Activated naive CD4-positive, alpha-beta T cell treated with anti-CD3 and anti-CD28 coated beads for 36 hours (primary cell): ENCODE measurements around the gene TMEM39A. TPM values are rescaled to one million over a fixed set of nuclear protein-coding genes. Genes with fewer than 3 reads are reported as not detected.

Source experiments
- CTCF ChIA-PET: fragments of 350-600 bp; sonication (Branson Sonifier 250); formaldehyde crosslinking; loops from one replicate; lab custom pipeline; 2021; ENCODE audit warnings: antibody characterized with exemption; lab: Charles Lee
- DNase-seq: peaks from one replicate; pipeline ENCODE4 v3.0.0-alpha.2; 2020
- H3K27ac Mint-ChIP-seq: one replicate; pipeline ENCODE4 v1.8.0; 2021; ENCODE audit warnings: mild to moderate bottlenecking, mixed read lengths
- H3K27me3 Mint-ChIP-seq: one replicate; pipeline ENCODE4 v1.8.0; 2021; ENCODE audit warnings: low read depth, mixed read lengths
- H3K36me3 Mint-ChIP-seq: one replicate; pipeline ENCODE4 v1.8.0; 2021; ENCODE audit warnings: low read depth, mixed read lengths
- H3K4me1 Mint-ChIP-seq: one replicate; pipeline ENCODE4 v1.8.0; 2021; ENCODE audit warnings: low read depth, mixed read lengths
- H3K4me3 Mint-ChIP-seq: one replicate; pipeline ENCODE4 v1.8.0; 2021; ENCODE audit warnings: mild to moderate bottlenecking, moderate library complexity, mixed read lengths
- H3K9me3 Mint-ChIP-seq: one replicate; pipeline ENCODE4 v1.8.0; 2021; ENCODE audit warnings: mixed read lengths
- intact Hi-C: fragments of 100-400 bp; cut with micrococcal nuclease; formaldehyde crosslinking; loops from one replicate; pipeline ENCODE4 v1.15.1; 2023
- total RNA-seq, 2 experiments: library from RNA; stranded (reverse); gene quantifications; one replicate each; pipeline ENCODE4 v1.2.3, GENCODE V29; 2021

Gene TMEM39A
- 10 to 100 TPM; 21.4 to 26.9 TPM for total RNA-seq

GRCh38 chr3:119463171-119464169 lies at the start of gene TMEM39A:
TSS of gene TMEM39A (minus strand) at chr3:119463615. CDS start at chr3:119462074, 1,541 bp downstream.
- peak; percentile 98 for DNase-seq

GRCh38 chr3:119510690-119511089 lies 47.3 kb upstream of the TMEM39A start:
- Mint-ChIP-seq H3K27ac (no peak overlapping the region), H3K4me3 (no peak overlapping the region), H3K36me3 (peaks cover 52% of the 10 kb centered on the region), H3K9me3 (no peaks in the 10 kb centered on the region), H3K27me3 (no peaks in the 10 kb centered on the region), H3K4me1 (peaks cover 33% of the 10 kb centered on the region)
- CTCF ChIA-PET = no interaction called here
- no peak for DNase-seq
- intact Hi-C loops = no loop called here

More at GRCh38 chr3:119463171-119464169, at the start of gene TMEM39A:
- Mint-ChIP-seq H3K9me3 (no peaks in the 10 kb centered on the region), H3K4me3 (peak within 1 kb of the TSS; percentile 96), H3K36me3 (peaks cover 17% of the 10 kb centered on the region), H3K27ac (peak within 1 kb of the TSS; percentile 90), H3K4me1 (peaks cover 32% of the 10 kb centered on the region), H3K27me3 (no peaks in the 10 kb centered on the region)
- intact Hi-C loops = loop anchor here (1.0 to 10.0 kb wide), 14 partner anchors 35 to 1281 kb away; partner anchors contain the start of genes ADPRH, ARHGAP31, B4GALT4 and CD80
- CTCF ChIA-PET = interaction anchor here (1.2 to 1.5 kb wide), 3 partner anchors 13 to 222 kb away, joined by 3 to 4 read pairs (median 3); no protein-coding TSS in a partner anchor

- peaks cover 50% of the 10 kb centered on the region for H3K36me3 Mint-ChIP-seq
- peaks cover 35% of the 10 kb centered on the region for H3K4me1 Mint-ChIP-seq
- peak overlapping the region; percentile 19 for H3K4me3 Mint-ChIP-seq
- peak; percentile 39 for DNase-seq
- no peaks in the 10 kb centered on the region for H3K9me3 Mint-ChIP-seq
- no peaks in the 10 kb centered on the region for H3K27me3 Mint-ChIP-seq
- peak overlapping the region; percentile 85 for H3K27ac Mint-ChIP-seq
- CTCF ChIA-PET = no interaction called here
- intact Hi-C loops = no loop called here
Observed at GRCh38 chr3:119508172-119508845, 44.9 kb upstream of the TMEM39A start.

GRCh38 chr3:119507404-119507803 lies 44.0 kb upstream of the TMEM39A start:
- CTCF ChIA-PET = no interaction called here
- H3K27me3 Mint-ChIP-seq = no peaks in the 10 kb centered on the region
- H3K36me3 Mint-ChIP-seq = peaks cover 45% of the 10 kb centered on the region
- DNase-seq = no peak
- no peaks in the 10 kb centered on the region for H3K9me3 Mint-ChIP-seq
- H3K27ac Mint-ChIP-seq = peak overlapping the region; percentile 85
- H3K4me1 Mint-ChIP-seq = peaks cover 35% of the 10 kb centered on the region
- intact Hi-C loops = no loop called here
- peak overlapping the region; percentile 70 for H3K4me3 Mint-ChIP-seq

- CTCF ChIA-PET = no interaction called here
- intact Hi-C loops = no loop called here
- peaks cover 45% of the 10 kb centered on the region for H3K36me3 Mint-ChIP-seq
Observed at GRCh38 chr3:119506631-119507030, 43.2 kb upstream of the TMEM39A start.

GRCh38 chr3:119500901-119501300 lies 37.5 kb upstream of the TMEM39A start:
- CTCF ChIA-PET = interaction anchor here (0.5 to 0.6 kb wide), 2 partner anchors 243 to 598 kb away, joined by 3 to 5 read pairs; no protein-coding TSS in a partner anchor
- no peak for DNase-seq
- peak overlapping the region; percentile 49 for H3K4me3 Mint-ChIP-seq
- H3K9me3 Mint-ChIP-seq = no peaks in the 10 kb centered on the region
- H3K27me3 Mint-ChIP-seq = no peaks in the 10 kb centered on the region
- peaks cover 26% of the 10 kb centered on the region for H3K36me3 Mint-ChIP-seq
- H3K4me1 Mint-ChIP-seq = peaks cover 36% of the 10 kb centered on the region
- H3K27ac Mint-ChIP-seq = no peak overlapping the region
- intact Hi-C loops = no loop called here

More at GRCh38 chr3:119506631-119507030, 43.2 kb upstream of the TMEM39A start:
- Mint-ChIP-seq H3K4me3 (peak overlapping the region; percentile 70), H3K27me3 (no peaks in the 10 kb centered on the region), H3K4me1 (peaks cover 37% of the 10 kb centered on the region), H3K9me3 (no peaks in the 10 kb centered on the region), H3K27ac (peak overlapping the region; percentile 85)
- DNase-seq = no peak

- Mint-ChIP-seq H3K36me3 (peaks cover 24% of the 10 kb centered on the region), H3K4me3 (peak overlapping the region; percentile 49), H3K27me3 (no peaks in the 10 kb centered on the region), H3K27ac (no peak overlapping the region), H3K9me3 (no peaks in the 10 kb centered on the region), H3K4me1 (peaks cover 33% of the 10 kb centered on the region)
- intact Hi-C loops = no loop called here
- no peak for DNase-seq
- CTCF ChIA-PET = interaction anchor here (0.6 kb wide), 1 partner anchor 598 kb away, joined by 5 read pairs; no protein-coding TSS in a partner anchor
Observed at GRCh38 chr3:119500265-119500664, 36.9 kb upstream of the TMEM39A start.

GRCh38 chr3:119498186-119499011 lies 35.0 kb upstream of the TMEM39A start, which contains the start of gene TIMMDC1:
TSS of gene TIMMDC1 (plus strand) at chr3:119498547. CDS start at chr3:119498734, 187 bp downstream.
- H3K27ac Mint-ChIP-seq = peak within 1 kb of the TSS; percentile 94
- intact Hi-C loops = loop anchor here (1.0 to 5.0 kb wide), 12 partner anchors 29 to 849 kb away; partner anchors contain the start of genes ARHGAP31, CD80, COX17 and LRRC58

GRCh38 chr3:119497820-119498185 lies 34.4 kb upstream of the TMEM39A start:
- Mint-ChIP-seq H3K9me3 (no peaks in the 10 kb centered on the region), H3K4me3 (peak overlapping the region; percentile 99), H3K27ac (peak overlapping the region; percentile 94), H3K36me3 (peaks cover 13% of the 10 kb centered on the region), H3K27me3 (no peaks in the 10 kb centered on the region), H3K4me1 (peaks cover 41% of the 10 kb centered on the region)
- CTCF ChIA-PET = interaction anchor here (2.7 kb wide), 1 partner anchor 29 kb away, joined by 9 read pairs; the partner anchor contains the start of gene POGLUT1
- intact Hi-C loops = loop anchor here (1.0 to 5.0 kb wide), 12 partner anchors 29 to 849 kb away; partner anchors contain the start of genes ARHGAP31, CD80, COX17 and LRRC58
- DNase-seq = no peak

More at GRCh38 chr3:119498186-119499011, 35.0 kb upstream of the TMEM39A start, which contains the start of gene TIMMDC1:
- DNase-seq = peak; percentile 98
- H3K9me3 Mint-ChIP-seq = no peaks in the 10 kb centered on the region
- CTCF ChIA-PET = interaction anchor here (0.6 to 2.7 kb wide), 3 partner anchors 13 to 182 kb away, joined by 4 to 9 read pairs (median 6); partner anchors contain the start of gene POGLUT1
- peak within 1 kb of the TSS; percentile 99 for H3K4me3 Mint-ChIP-seq
- peaks cover 37% of the 10 kb centered on the region for H3K4me1 Mint-ChIP-seq
- H3K27me3 Mint-ChIP-seq = no peaks in the 10 kb centered on the region
- H3K36me3 Mint-ChIP-seq = peaks cover 13% of the 10 kb centered on the region

GRCh38 chr3:119494597-119494996 lies 31.2 kb upstream of the TMEM39A start:
- intact Hi-C loops = no loop called here
- Mint-ChIP-seq H3K9me3 (no peaks in the 10 kb centered on the region), H3K36me3 (peaks cover 18% of the 10 kb centered on the region), H3K27ac (no peak overlapping the region), H3K4me1 (peaks cover 23% of the 10 kb centered on the region), H3K27me3 (no peaks in the 10 kb centered on the region), H3K4me3 (no peak overlapping the region)
- CTCF ChIA-PET = no interaction called here
- DNase-seq = no peak

- H3K27ac Mint-ChIP-seq = no peak overlapping the region
- intact Hi-C loops = no loop called here
- no peak overlapping the region for H3K4me3 Mint-ChIP-seq
- H3K4me1 Mint-ChIP-seq = peaks cover 22% of the 10 kb centered on the region
- CTCF ChIA-PET = no interaction called here
- H3K9me3 Mint-ChIP-seq = no peaks in the 10 kb centered on the region
- no peak for DNase-seq
- H3K36me3 Mint-ChIP-seq = peaks cover 14% of the 10 kb centered on the region
- no peaks in the 10 kb centered on the region for H3K27me3 Mint-ChIP-seq
Observed at GRCh38 chr3:119492810-119493209, 29.4 kb upstream of the TMEM39A start.
